Activated CD4-positive, alpha-beta T cell treated with anti-CD3 and anti-CD28 coated beads, Interleukin-2, amount 10 ng/mL, durations not matched to agents 7 days and 5 days (primary cell): ENCODE results near the gene CTNNA3. TPM values are rescaled to one million over a fixed set of nuclear protein-coding genes. Genes with fewer than 3 reads are reported as not detected.

Source experiments
- CTCF ChIA-PET: fragments of 350-600 bp; sonication (Branson Sonifier 250); formaldehyde crosslinking; loops from one replicate; lab custom pipeline; 2021; ENCODE audit warnings: antibody characterized with exemption; lab: Charles Lee
- POLR2A ChIA-PET: fragments of 350-600 bp; sonication (Branson Sonifier 250); formaldehyde crosslinking; loops from one replicate; lab custom pipeline; 2021; ENCODE audit warnings: antibody characterized with exemption; lab: Charles Lee
- DNase-seq: peaks from one replicate; pipeline ENCODE4 v3.0.0-alpha.2; 2020
- H3K27ac Mint-ChIP-seq: one replicate; pipeline ENCODE4 v1.8.0; 2021; ENCODE audit warnings: mild to moderate bottlenecking, moderate library complexity, mixed read lengths
- H3K27me3 Mint-ChIP-seq: one replicate; pipeline ENCODE4 v1.8.0; 2021; ENCODE audit warnings: mixed read lengths
- H3K36me3 Mint-ChIP-seq: one replicate; pipeline ENCODE4 v1.8.0; 2021; ENCODE audit warnings: low read depth, mixed read lengths
- H3K4me1 Mint-ChIP-seq: one replicate; pipeline ENCODE4 v1.8.0; 2021; ENCODE audit warnings: mixed read lengths
- H3K4me3 Mint-ChIP-seq: one replicate; pipeline ENCODE4 v1.8.0; 2021; ENCODE audit warnings: mild to moderate bottlenecking, moderate library complexity, mixed read lengths
- H3K9me3 Mint-ChIP-seq: one replicate; pipeline ENCODE4 v1.8.0; 2021; ENCODE audit warnings: mixed read lengths
- total RNA-seq, 2 experiments: library from RNA; stranded (reverse); gene quantifications; one replicate each; pipeline ENCODE4 v1.2.3, GENCODE V29; 2021

The CTNNA3 gene
- total RNA-seq, 2 experiments from 2014 or later, result 0.57 to 0.58 TPM

GRCh38 chr10:67280405-67280804 lies 415.6 kb downstream of the CTNNA3 start:
- CTCF ChIA-PET, result no interaction called here

GRCh38 chr10:67277402-67277801 lies 418.6 kb downstream of the CTNNA3 start:
- H3K36me3 Mint-ChIP-seq, result no peaks in the 10 kb centered on the region
- H3K27ac Mint-ChIP-seq, result no peak overlapping the region
- no peaks in the 10 kb centered on the region for H3K4me1 Mint-ChIP-seq
- no peaks in the 10 kb centered on the region for H3K9me3 Mint-ChIP-seq
- ChIA-PET POLR2A (no interaction called here), CTCF (no interaction called here)
- no peak overlapping the region for H3K4me3 Mint-ChIP-seq
- H3K27me3 Mint-ChIP-seq, result peaks cover 2% of the 10 kb centered on the region
- no peak for DNase-seq

More at GRCh38 chr10:67280405-67280804, 415.6 kb downstream of the CTNNA3 start:
- H3K27me3 Mint-ChIP-seq, result no peaks in the 10 kb centered on the region
- H3K36me3 Mint-ChIP-seq, result no peaks in the 10 kb centered on the region
- no peak overlapping the region for H3K27ac Mint-ChIP-seq
- DNase-seq, result no peak
- no peak overlapping the region for H3K4me3 Mint-ChIP-seq
- H3K9me3 Mint-ChIP-seq, result no peaks in the 10 kb centered on the region
- POLR2A ChIA-PET, result no interaction called here
- H3K4me1 Mint-ChIP-seq, result no peaks in the 10 kb centered on the region

- H3K9me3 Mint-ChIP-seq, result no peaks in the 10 kb centered on the region
- H3K27me3 Mint-ChIP-seq, result peaks cover 2% of the 10 kb centered on the region
- no peaks in the 10 kb centered on the region for H3K4me1 Mint-ChIP-seq
- ChIA-PET CTCF (no interaction called here), POLR2A (no interaction called here)
- H3K4me3 Mint-ChIP-seq, result no peak overlapping the region
- no peak overlapping the region for H3K27ac Mint-ChIP-seq
- DNase-seq, result no peak
- H3K36me3 Mint-ChIP-seq, result no peaks in the 10 kb centered on the region
Observed at GRCh38 chr10:67269828-67270227, 426.2 kb downstream of the CTNNA3 start.

GRCh38 chr10:67268146-67268545 lies 427.8 kb downstream of the CTNNA3 start:
- ChIA-PET POLR2A (no interaction called here), CTCF (no interaction called here)
- Mint-ChIP-seq H3K9me3 (no peaks in the 10 kb centered on the region), H3K36me3 (no peaks in the 10 kb centered on the region), H3K4me1 (no peaks in the 10 kb centered on the region), H3K4me3 (no peak overlapping the region), H3K27me3 (no peaks in the 10 kb centered on the region), H3K27ac (no peak overlapping the region)
- DNase-seq, result no peak

- Mint-ChIP-seq H3K4me3 (no peak overlapping the region), H3K4me1 (no peaks in the 10 kb centered on the region), H3K9me3 (no peaks in the 10 kb centered on the region), H3K27me3 (no peaks in the 10 kb centered on the region), H3K36me3 (no peaks in the 10 kb centered on the region), H3K27ac (no peak overlapping the region)
- ChIA-PET CTCF (no interaction called here), POLR2A (no interaction called here)
- DNase-seq, result no peak
Observed at GRCh38 chr10:67262675-67263074, 433.3 kb downstream of the CTNNA3 start.

GRCh38 chr10:67261300-67261797 lies 434.6 kb downstream of the CTNNA3 start:
- POLR2A ChIA-PET, result no interaction called here
- Mint-ChIP-seq H3K9me3 (no peaks in the 10 kb centered on the region), H3K36me3 (no peaks in the 10 kb centered on the region), H3K4me1 (no peaks in the 10 kb centered on the region), H3K27ac (no peak overlapping the region), H3K27me3 (no peaks in the 10 kb centered on the region), H3K4me3 (no peak overlapping the region)
- CTCF ChIA-PET, result no interaction called here
- DNase-seq, result no peak

- Mint-ChIP-seq H3K27me3 (no peaks in the 10 kb centered on the region), H3K27ac (no peak overlapping the region), H3K36me3 (no peaks in the 10 kb centered on the region), H3K4me1 (no peaks in the 10 kb centered on the region), H3K4me3 (no peak overlapping the region), H3K9me3 (no peaks in the 10 kb centered on the region)
- DNase-seq, result no peak
- ChIA-PET POLR2A (no interaction called here), CTCF (interaction anchor here (0.6 to 1.3 kb wide), 2 partner anchors 158 to 406 kb away, joined by 3 to 6 read pairs; no protein-coding TSS in a partner anchor)
Observed at GRCh38 chr10:67259319-67259929, 436.6 kb downstream of the CTNNA3 start.

GRCh38 chr10:67257427-67258144 lies 438.4 kb downstream of the CTNNA3 start:
- CTCF ChIA-PET, result no interaction called here
- Mint-ChIP-seq H3K4me1 (no peaks in the 10 kb centered on the region), H3K27ac (no peak overlapping the region), H3K36me3 (no peaks in the 10 kb centered on the region), H3K9me3 (no peaks in the 10 kb centered on the region), H3K27me3 (no peaks in the 10 kb centered on the region), H3K4me3 (no peak overlapping the region)
- POLR2A ChIA-PET, result no interaction called here
- DNase-seq, result no peak

GRCh38 chr10:67257018-67257417 lies 439.0 kb downstream of the CTNNA3 start:
- no peak for DNase-seq
- POLR2A ChIA-PET, result no interaction called here
- Mint-ChIP-seq H3K27me3 (no peaks in the 10 kb centered on the region), H3K36me3 (no peaks in the 10 kb centered on the region), H3K4me3 (no peak overlapping the region), H3K4me1 (no peaks in the 10 kb centered on the region), H3K9me3 (no peaks in the 10 kb centered on the region), H3K27ac (no peak overlapping the region)
- CTCF ChIA-PET, result no interaction called here

- Mint-ChIP-seq H3K27me3 (no peaks in the 10 kb centered on the region), H3K4me3 (no peak overlapping the region), H3K9me3 (peaks cover 2% of the 10 kb centered on the region), H3K36me3 (no peaks in the 10 kb centered on the region), H3K27ac (no peak overlapping the region), H3K4me1 (no peaks in the 10 kb centered on the region)
- CTCF ChIA-PET, result no interaction called here
- POLR2A ChIA-PET, result no interaction called here
- DNase-seq, result no peak
Observed at GRCh38 chr10:67250686-67251085, 445.3 kb downstream of the CTNNA3 start.

- DNase-seq, result no peak
- H3K36me3 Mint-ChIP-seq, result no peaks in the 10 kb centered on the region
- H3K27me3 Mint-ChIP-seq, result no peaks in the 10 kb centered on the region
- CTCF ChIA-PET, result no interaction called here
- POLR2A ChIA-PET, result no interaction called here
- H3K9me3 Mint-ChIP-seq, result peaks cover 2% of the 10 kb centered on the region
- no peak overlapping the region for H3K4me3 Mint-ChIP-seq
- no peak overlapping the region for H3K27ac Mint-ChIP-seq
- no peaks in the 10 kb centered on the region for H3K4me1 Mint-ChIP-seq
Observed at GRCh38 chr10:67246066-67246555, 449.9 kb downstream of the CTNNA3 start.

GRCh38 chr10:67242528-67242927 lies 453.5 kb downstream of the CTNNA3 start:
- ChIA-PET CTCF (no interaction called here), POLR2A (no interaction called here)
- Mint-ChIP-seq H3K36me3 (no peaks in the 10 kb centered on the region), H3K4me1 (no peaks in the 10 kb centered on the region), H3K9me3 (no peaks in the 10 kb centered on the region), H3K4me3 (no peak overlapping the region), H3K27ac (no peak overlapping the region), H3K27me3 (no peaks in the 10 kb centered on the region)
- DNase-seq, result no peak

GRCh38 chr10:67241451-67241850 lies 454.5 kb downstream of the CTNNA3 start:
- Mint-ChIP-seq H3K4me3 (no peak overlapping the region), H3K36me3 (no peaks in the 10 kb centered on the region), H3K27ac (no peak overlapping the region), H3K4me1 (no peaks in the 10 kb centered on the region), H3K27me3 (no peaks in the 10 kb centered on the region), H3K9me3 (no peaks in the 10 kb centered on the region)
- ChIA-PET POLR2A (no interaction called here), CTCF (no interaction called here)
- no peak for DNase-seq
